B cell (primary cell): Measurements from ENCODE around the gene EPN2. TPM values are rescaled to one million over a fixed set of nuclear protein-coding genes. Genes with fewer than 3 reads are reported as not detected.

Experiments
- ATAC-seq: fragments of 200-7000 bp; cut with Tn5 transposase; one replicate; pipeline ENCODE4 v1.10.0; 2021; ENCODE audit warnings: low read depth, mild to moderate bottlenecking, moderate number of reproducible peaks, moderate library complexity
- CTCF ChIA-PET: fragments of 350-600 bp; sonication (Branson Sonifier 250); formaldehyde crosslinking; loops from one replicate; lab custom pipeline; 2021; ENCODE audit warnings: antibody characterized with exemption, inconsistent platforms; lab: Charles Lee
- POLR2A ChIA-PET: fragments of 350-600 bp; sonication (Branson Sonifier 250); formaldehyde crosslinking; loops from one replicate; lab custom pipeline; 2021; ENCODE audit warnings: antibody characterized with exemption; lab: Charles Lee
- DNase-seq: peaks from one replicate; pipeline ENCODE4 v3.0.0; 2013
- H2AFZ ChIP-seq: 2 replicates; pipeline ENCODE4 v1.6.1; 2012; ENCODE audit warnings: mild to moderate bottlenecking, low read depth, low read length; ENCODE audit not compliant: insufficient read depth, poor library complexity, severe bottlenecking
- H3K27ac ChIP-seq, 2 donors: 1 replicate in 1 of 2; 2 replicates in 1 of 2; pipeline ENCODE4 v1.5.1; 2012 to 2013; ENCODE audit warnings: low read length in 2 of 2, mild to moderate bottlenecking in 2 of 2, moderate library complexity in 1 of 2
- H3K27me3 ChIP-seq, 4 experiments: fragments of 200-600 bp in 1 of 4; sonication (generic) in 1 of 4; replicated peaks in 1 of 4; 1 replicate in 2 of 4; 2 replicates in 2 of 4; pipeline versions ENCODE4 v1.6.1 to v1.7.0; 2013 to 2016; ENCODE audit warnings: low read length in 3 of 4, mild to moderate bottlenecking in 2 of 4, mixed read lengths in 1 of 4, moderate library complexity in 1 of 4; ENCODE audit not compliant: insufficient read depth in 4 of 4, control insufficient read depth in 3 of 4; ENCODE audit errors: control extremely low read depth in 1 of 4
- H3K36me3 ChIP-seq, 2 experiments: replicated peaks in 1 of 2; 1 replicate in 1 of 2; 2 replicates in 1 of 2; pipeline versions ENCODE4 v1.6.1 to v1.7.1; 2013; ENCODE audit warnings: low read length in 1 of 2; ENCODE audit not compliant: insufficient read depth in 2 of 2, control insufficient read depth in 1 of 2; ENCODE audit errors: control extremely low read depth in 1 of 2, extremely low read depth in 1 of 2
- H3K4me1 ChIP-seq, 2 donors: fragments of 200-600 bp in 1 of 2; sonication (generic) in 1 of 2; 1 replicate in 1 of 2; 2 replicates in 1 of 2; pipeline versions ENCODE4 v1.5.1 to v1.6.1; 2013 to 2017; ENCODE audit warnings: low read length in 2 of 2; ENCODE audit not compliant: control insufficient read depth in 2 of 2, insufficient read depth in 2 of 2
- H3K4me2 ChIP-seq: replicated peaks from 2 replicates; pipeline ENCODE3; 2012; ENCODE audit warnings: mild to moderate bottlenecking, low read depth, low read length; ENCODE audit not compliant: poor library complexity, severe bottlenecking
- H3K4me3 ChIP-seq, 5 experiments: fragments of 200-600 bp in 1 of 5; sonication (generic) in 1 of 5; 1 replicate in 3 of 5; 2 replicates in 2 of 5; pipeline versions ENCODE4 v1.5.1 to v1.7.0; 2011 to 2016; ENCODE audit warnings: low read length in 4 of 5, mild to moderate bottlenecking in 4 of 5, low read depth in 2 of 5, control low read depth in 1 of 5, moderate library complexity in 1 of 5; ENCODE audit not compliant: insufficient read depth in 1 of 5; ENCODE audit errors: control extremely low read depth in 1 of 5, extremely low read depth in 1 of 5
- H3K79me2 ChIP-seq: fragments of 200-600 bp; sonication (generic); one replicate; pipeline ENCODE4 v1.6.0; 2016; ENCODE audit warnings: low read length; ENCODE audit not compliant: control insufficient read depth, insufficient read depth
- H3K9ac ChIP-seq: fragments of 200-600 bp; sonication (generic); 2 replicates; pipeline ENCODE4 v1.6.1; 2017; ENCODE audit warnings: mild to moderate bottlenecking, low read length, moderate library complexity
- H3K9me3 ChIP-seq, 3 donors: one replicate each; pipeline versions ENCODE4 v1.6.1 to v1.7.1; 2013; ENCODE audit warnings: low read length in 2 of 3; ENCODE audit not compliant: control insufficient read depth in 2 of 3, insufficient read depth in 1 of 3; ENCODE audit errors: control extremely low read depth in 1 of 3
- H4K20me1 ChIP-seq: 2 replicates; pipeline ENCODE4 v1.6.0; 2012; ENCODE audit warnings: mild to moderate bottlenecking, low read length; ENCODE audit not compliant: insufficient read depth, control insufficient read depth, poor library complexity, severe bottlenecking
- H3K27ac Mint-ChIP-seq: one replicate; pipeline ENCODE4 v1.8.0; 2021; ENCODE audit warnings: mixed read lengths
- H3K27me3 Mint-ChIP-seq: one replicate; pipeline ENCODE4 v1.8.0; 2021; ENCODE audit warnings: mixed read lengths
- H3K4me1 Mint-ChIP-seq: one replicate; pipeline ENCODE4 v1.8.0; 2021; ENCODE audit warnings: mixed read lengths
- H3K4me3 Mint-ChIP-seq: one replicate; pipeline ENCODE4 v1.8.0; 2021; ENCODE audit warnings: mixed read lengths
- H3K9me3 Mint-ChIP-seq: one replicate; pipeline ENCODE4 v1.8.0; 2022; ENCODE audit warnings: mixed read lengths; ENCODE audit not compliant: insufficient read depth
- CTCF ChIP-seq: fragments of 200-600 bp; IDR thresholded peaks from one replicate; pipeline ENCODE4 v1.8.0; 2022; ENCODE audit warnings: antibody characterized with exemption, mild to moderate bottlenecking
- EZH2 ChIP-seq: IDR thresholded peaks from 2 replicates; pipeline ENCODE4 v1.6.1; 2012; ENCODE audit warnings: borderline replicate concordance, low read depth, mild to moderate bottlenecking, moderate library complexity, low read length; ENCODE audit not compliant: insufficient read depth, poor library complexity, severe bottlenecking
- WGBS: methylation state at CpG from one replicate; pipeline ENCODE4 v1.1.5; 2013; ENCODE audit warnings: missing lambda C conversion rate; ENCODE audit not compliant: insufficient coverage; 5-methylcytosine and 5-hydroxymethylcytosine counted together
- intact Hi-C: fragments of 100-400 bp; cut with micrococcal nuclease; formaldehyde crosslinking; loops from one replicate; pipeline ENCODE4 v1.10.0; 2022
- polyA plus RNA-seq: library from polyadenylated mRNA; depleted of rRNA; stranded (reverse); fragments of >200 nt; gene quantifications from 2 replicates; pipeline ENCODE4 v1.2.3, GENCODE V29; 2012
- total RNA-seq, 2 donors: library from RNA; stranded (reverse); fragments of 120-200 nt in 1 of 2; gene quantifications; 1 replicate in 1 of 2; 2 replicates in 1 of 2; pipeline versions ENCODE4 v1.2.3 to v1.2.4, GENCODE V29; 2013 to 2022

Gene EPN2
- total and polyA plus RNA-seq, 2 donors (not counting 1 experiment from before 2014, with no cell fraction given) = 15.7 to 35.6 TPM

GRCh38 chr17:19299866-19300265 lies 62.7 kb downstream of the EPN2 start:
- 97% methylated on average over 7 of the region's 7 CpGs for WGBS
- no peak overlapping the region for H3K27ac ChIP-seq
- H3K27ac Mint-ChIP-seq = no peak overlapping the region
- no peak overlapping the region for H3K9ac ChIP-seq
- H3K27me3 ChIP-seq = peaks cover 0 to 12% (median 0%) of the 10 kb centered on the region in 4 experiments
- no peaks in the 10 kb centered on the region for H3K79me2 ChIP-seq
- intact Hi-C loops = no loop called here
- H2AFZ ChIP-seq = no peak overlapping the region
- ATAC-seq (no peak), DNase-seq (no peak)
- H3K4me1 ChIP-seq = peaks cover 28 to 32% of the 10 kb centered on the region in 2 donors
- no peak for TF ChIP-seq CTCF
- no peak for TF ChIP-seq EZH2
- peaks cover 0 to 3% (median 0%) of the 10 kb centered on the region in 3 donors for H3K9me3 ChIP-seq
- peaks cover 29% of the 10 kb centered on the region for H3K4me1 Mint-ChIP-seq
- no peaks in the 10 kb centered on the region for H3K9me3 Mint-ChIP-seq
- no peaks in the 10 kb centered on the region for H3K36me3 ChIP-seq
- no peak overlapping the region for H3K4me3 Mint-ChIP-seq
- ChIA-PET POLR2A (interaction anchor here (0.5 to 0.6 kb wide), 2 partner anchors 55 to 369 kb away, joined by 4 to 8 read pairs; no protein-coding TSS in a partner anchor), CTCF (interaction anchor here (0.6 to 1.8 kb wide), 3 partner anchors 23 to 54 kb away, joined by 3 to 4 read pairs (median 4); no protein-coding TSS in a partner anchor)
- no peak overlapping the region for H3K4me2 ChIP-seq
- no peak overlapping the region for H3K4me3 ChIP-seq
- no peaks in the 10 kb centered on the region for H3K27me3 Mint-ChIP-seq
- peaks cover 13% of the 10 kb centered on the region for H4K20me1 ChIP-seq

- Mint-ChIP-seq H3K9me3 (no peaks in the 10 kb centered on the region), H3K27me3 (no peaks in the 10 kb centered on the region), H3K4me1 (peaks cover 44% of the 10 kb centered on the region), H3K4me3 (no peak overlapping the region), H3K27ac (no peak overlapping the region)
- CTCF ChIA-PET = interaction anchor here (2.5 kb wide), 1 partner anchor 37 kb away, joined by 14 read pairs; no protein-coding TSS in a partner anchor
- intact Hi-C loops = no loop called here
- no peak overlapping the region for H3K27ac ChIP-seq
- peaks cover 0 to 3% (median 0%) of the 10 kb centered on the region in 3 donors for H3K9me3 ChIP-seq
- H3K36me3 ChIP-seq = no peaks in the 10 kb centered on the region
- ATAC-seq (no peak), DNase-seq (no peak)
- POLR2A ChIA-PET = no interaction called here
- H3K9ac ChIP-seq = no peak overlapping the region
- no peak overlapping the region for H2AFZ ChIP-seq
- H3K27me3 ChIP-seq = peaks cover 0 to 10% (median 0%) of the 10 kb centered on the region in 4 experiments
- H3K4me2 ChIP-seq = no peak overlapping the region
- H4K20me1 ChIP-seq = peaks cover 22% of the 10 kb centered on the region
- no peaks in the 10 kb centered on the region for H3K79me2 ChIP-seq
- H3K4me3 ChIP-seq = no peak overlapping the region
- 97% methylated on average over 4 of the region's 5 CpGs for WGBS
- peaks cover 43 to 48% of the 10 kb centered on the region in 2 donors for H3K4me1 ChIP-seq
- TF ChIP-seq CTCF = no peak
- no peak for TF ChIP-seq EZH2
Observed at GRCh38 chr17:19301274-19301951, 64.2 kb downstream of the EPN2 start.
